ENCODE results near the gene LRP8. TPM values are rescaled to one million over a fixed set of nuclear protein-coding genes. Genes with fewer than 3 reads are reported as not detected.

LRP8 gene
- total RNA-seq, 4 donors from 2014 or later: 4.5 to 33.8 (median 5.0) TPM

DNA sequence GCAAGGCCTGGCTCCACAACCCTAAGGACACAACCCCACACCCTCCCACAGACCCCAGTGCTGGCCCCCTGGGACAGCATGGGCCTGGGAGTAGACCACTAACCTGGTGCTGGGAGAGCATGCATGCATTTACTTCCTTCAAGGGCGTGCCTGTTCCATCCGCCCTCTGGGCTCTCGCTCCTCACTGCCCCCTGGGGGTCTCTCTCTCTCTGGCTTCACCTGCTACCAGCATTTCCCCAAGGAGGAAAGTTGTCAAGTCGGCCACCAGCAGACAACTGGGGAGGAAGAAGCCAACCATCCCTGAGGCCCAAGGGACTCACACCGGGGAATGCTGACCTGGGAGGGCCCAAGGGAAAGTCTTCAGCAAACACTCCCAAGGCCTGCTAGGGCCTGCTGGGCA, 6.5 kb downstream of the LRP8 start:
- no peaks in the 10 kb centered on the region for H3K9me3 ChIP-seq
- no peak overlapping the region for H3K27ac ChIP-seq
- peaks cover 0 to 6% (median under 1%) of the 10 kb centered on the region in 4 donors for H3K4me1 ChIP-seq
- H3K36me3 ChIP-seq: no peaks in the 10 kb centered on the region
- no peaks in the 10 kb centered on the region for H3K27me3 ChIP-seq
- H3K4me3 ChIP-seq: no peak overlapping the region
- no peak for TF ChIP-seq POLR2A (IDR thresholded peaks at IDR 0.05)
- TF ChIP-seq, protein P1, sequence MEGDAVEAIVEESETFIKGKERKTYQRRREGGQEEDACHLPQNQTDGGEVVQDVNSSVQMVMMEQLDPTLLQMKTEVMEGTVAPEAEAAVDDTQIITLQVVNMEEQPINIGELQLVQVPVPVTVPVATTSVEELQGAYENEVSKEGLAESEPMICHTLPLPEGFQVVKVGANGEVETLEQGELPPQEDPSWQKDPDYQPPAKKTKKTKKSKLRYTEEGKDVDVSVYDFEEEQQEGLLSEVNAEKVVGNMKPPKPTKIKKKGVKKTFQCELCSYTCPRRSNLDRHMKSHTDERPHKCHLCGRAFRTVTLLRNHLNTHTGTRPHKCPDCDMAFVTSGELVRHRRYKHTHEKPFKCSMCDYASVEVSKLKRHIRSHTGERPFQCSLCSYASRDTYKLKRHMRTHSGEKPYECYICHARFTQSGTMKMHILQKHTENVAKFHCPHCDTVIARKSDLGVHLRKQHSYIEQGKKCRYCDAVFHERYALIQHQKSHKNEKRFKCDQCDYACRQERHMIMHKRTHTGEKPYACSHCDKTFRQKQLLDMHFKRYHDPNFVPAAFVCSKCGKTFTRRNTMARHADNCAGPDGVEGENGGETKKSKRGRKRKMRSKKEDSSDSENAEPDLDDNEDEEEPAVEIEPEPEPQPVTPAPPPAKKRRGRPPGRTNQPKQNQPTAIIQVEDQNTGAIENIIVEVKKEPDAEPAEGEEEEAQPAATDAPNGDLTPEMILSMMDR (IDR thresholded peaks at IDR 0.05): no peak
- no peak for DNase-seq

DNA sequence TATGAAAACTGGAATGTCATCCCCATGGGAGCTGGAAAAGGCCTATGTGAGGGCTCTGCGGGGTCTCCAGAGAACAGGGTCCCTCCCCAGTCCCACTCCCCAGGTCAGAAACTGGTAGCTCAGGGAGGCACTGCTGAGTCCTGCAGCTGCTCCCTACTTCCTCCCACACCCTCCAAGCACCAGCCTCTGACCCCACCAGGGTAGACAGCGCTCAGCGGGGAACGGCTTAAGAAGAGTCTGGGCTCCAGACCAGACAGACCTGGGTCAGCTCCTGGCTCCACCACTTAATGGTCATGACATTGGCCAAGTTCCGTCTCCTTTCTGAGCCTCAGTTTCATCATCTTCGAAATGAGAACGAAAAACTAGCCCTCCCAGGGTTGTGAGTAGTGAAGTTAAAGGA, 7.2 kb downstream of the LRP8 start:
- TF ChIP-seq, protein P1 (IDR thresholded peaks at IDR 0.05): no peak
- TF ChIP-seq POLR2A (IDR thresholded peaks at IDR 0.05): no peak
- H3K27me3 ChIP-seq: no peaks in the 10 kb centered on the region
- no peaks in the 10 kb centered on the region for H3K9me3 ChIP-seq
- no peak overlapping the region for H3K4me3 ChIP-seq
- no peaks in the 10 kb centered on the region for H3K36me3 ChIP-seq
- no peak overlapping the region for H3K27ac ChIP-seq
- H3K4me1 ChIP-seq: peaks cover 0 to 5% (median 0%) of the 10 kb centered on the region in 4 donors
- DNase-seq: no peak

DNA sequence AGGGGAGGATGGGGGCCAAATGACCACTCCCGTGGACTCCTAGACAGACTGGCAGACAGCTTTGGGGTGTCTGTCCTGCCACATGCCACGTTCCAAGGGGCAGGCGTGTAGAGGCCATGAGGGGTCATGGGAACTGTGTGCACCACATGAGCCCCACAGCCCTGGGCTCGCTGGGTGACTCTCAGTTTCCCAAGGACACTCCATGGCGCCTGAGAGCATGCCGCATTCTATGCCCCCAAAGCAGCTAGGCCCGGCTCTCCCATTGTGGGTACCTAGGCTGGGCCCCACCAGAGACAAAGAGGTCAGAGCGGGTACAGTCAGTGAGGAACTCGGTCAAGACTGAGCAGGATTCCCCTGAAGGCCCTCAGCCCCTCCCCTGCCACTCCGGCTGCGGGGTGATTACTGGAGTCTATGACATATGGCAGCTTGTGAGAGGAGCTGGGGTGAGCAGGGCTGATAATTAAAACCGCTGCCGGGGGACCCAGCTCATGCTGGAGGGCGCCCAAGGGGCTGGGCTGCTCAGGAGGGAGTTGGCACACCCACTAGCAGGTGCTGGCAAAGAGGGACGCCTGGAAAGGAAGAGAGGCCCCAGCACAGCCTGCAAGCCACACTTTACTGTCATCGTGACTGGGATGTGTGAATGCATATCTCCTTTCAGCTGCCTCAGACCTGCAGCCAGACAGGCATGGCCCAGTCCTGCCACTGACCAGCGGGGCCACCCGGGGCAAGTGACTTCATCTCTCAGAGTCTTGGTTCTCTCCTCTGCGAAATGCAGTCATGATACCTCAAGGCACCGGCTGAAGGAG, 8.4 kb downstream of the LRP8 start:
- H3K36me3 ChIP-seq: no peaks in the 10 kb centered on the region
- DNase-seq: no peak
- H3K27me3 ChIP-seq: no peaks in the 10 kb centered on the region
- H3K27ac ChIP-seq: no peak overlapping the region
- no peaks in the 10 kb centered on the region for H3K9me3 ChIP-seq
- TF ChIP-seq, protein P1 (IDR thresholded peaks at IDR 0.05): no peak
- TF ChIP-seq POLR2A (IDR thresholded peaks at IDR 0.05): no peak
- no peak overlapping the region for H3K4me3 ChIP-seq
- H3K4me1 ChIP-seq: no peaks in the 10 kb centered on the region

DNA sequence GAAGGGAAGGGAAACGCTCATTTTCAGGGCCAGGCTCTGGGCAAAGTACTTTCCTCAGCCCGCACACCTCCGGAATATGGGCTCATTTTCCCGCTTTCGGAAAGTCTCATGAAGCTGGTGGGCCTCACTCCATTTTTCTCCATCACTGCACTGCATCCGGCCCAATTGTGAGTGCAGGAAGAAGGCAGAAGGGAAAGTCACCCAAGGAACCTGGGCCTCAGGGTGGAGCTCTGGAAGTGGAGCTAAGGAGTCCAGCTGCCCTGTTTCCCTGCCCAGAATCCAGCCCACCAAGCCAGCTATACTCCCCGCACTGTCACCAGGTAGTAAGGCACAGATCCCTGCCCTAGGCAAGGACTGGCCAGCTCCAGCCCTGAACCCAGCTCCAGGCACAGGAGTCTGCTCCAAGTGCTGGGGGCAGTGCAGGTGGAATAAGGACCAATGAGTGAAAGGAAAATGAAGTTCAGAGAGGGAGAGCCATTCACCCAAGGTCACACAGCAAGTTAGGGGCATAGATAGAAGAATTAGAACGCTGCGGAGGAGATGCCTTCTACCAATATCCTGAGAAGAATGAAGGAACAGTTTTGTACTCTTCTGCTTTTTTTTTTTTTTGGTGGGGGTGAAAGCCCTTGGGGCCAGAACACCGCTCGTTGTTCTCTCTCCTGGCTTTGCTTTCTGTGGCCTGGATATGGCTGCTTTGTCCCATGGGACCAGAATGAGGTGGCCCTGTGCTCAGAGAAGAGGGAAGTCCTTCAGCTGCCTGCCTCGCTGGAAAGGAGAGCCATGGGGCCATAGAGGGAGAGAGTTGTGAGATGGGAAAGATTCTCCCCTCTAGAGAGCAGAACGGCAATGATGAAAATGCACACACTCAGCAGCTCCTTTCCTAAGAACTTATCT, 10.0 kb downstream of the LRP8 start:
- no peaks in the 10 kb centered on the region for H3K36me3 ChIP-seq
- no peaks in the 10 kb centered on the region for H3K4me1 ChIP-seq
- no peak overlapping the region for H3K4me3 ChIP-seq
- no peak for TF ChIP-seq POLR2A (IDR thresholded peaks at IDR 0.05)
- TF ChIP-seq, protein P1 (IDR thresholded peaks at IDR 0.05): no peak
- no peaks in the 10 kb centered on the region for H3K9me3 ChIP-seq
- DNase-seq: no peak
- no peak overlapping the region for H3K27ac ChIP-seq
- H3K27me3 ChIP-seq: no peaks in the 10 kb centered on the region

DNA sequence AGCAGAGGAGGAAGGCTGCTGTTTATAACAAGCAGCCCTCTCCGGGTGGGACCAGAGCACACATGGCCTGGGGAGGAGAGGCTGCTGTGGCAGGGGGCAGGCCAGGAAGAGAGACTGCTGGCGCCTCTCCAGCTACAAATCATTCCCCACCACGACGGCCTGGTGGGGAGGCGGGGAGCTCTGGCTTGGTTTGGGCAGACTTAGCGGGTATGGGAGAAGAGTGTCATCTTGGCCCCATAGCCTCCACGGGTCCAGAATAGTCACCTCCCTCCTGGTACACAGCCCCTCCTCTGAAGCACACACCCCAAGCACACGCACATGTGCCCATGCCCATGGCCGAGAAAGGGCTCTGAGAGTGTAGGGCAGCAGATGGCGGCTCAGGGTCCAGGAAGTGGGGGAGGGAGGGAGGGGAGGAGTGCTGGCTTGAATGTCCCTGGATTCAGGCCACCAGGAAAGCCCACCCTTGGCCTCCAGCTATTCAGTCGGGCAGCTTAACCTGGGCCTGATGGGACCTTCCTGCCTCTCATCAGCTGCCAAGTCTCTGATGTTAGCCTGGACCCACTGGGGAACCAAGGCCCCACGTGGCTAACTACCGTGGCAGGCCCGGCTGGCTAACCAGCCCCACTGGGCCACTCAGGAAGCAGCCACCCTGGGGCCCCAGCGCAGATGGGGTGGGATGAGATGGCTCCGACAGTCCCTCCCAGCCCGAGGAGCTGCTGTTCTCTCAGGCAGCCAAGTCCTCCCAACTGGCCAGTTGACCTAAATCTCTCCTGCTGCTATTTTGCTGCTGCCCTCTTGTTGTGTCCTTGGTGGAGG, 10.9 kb downstream of the LRP8 start:
- TF ChIP-seq, protein P1 (IDR thresholded peaks at IDR 0.05): no peak
- TF ChIP-seq POLR2A (IDR thresholded peaks at IDR 0.05): no peak
- Histone ChIP-seq H3K27me3 (no peaks in the 10 kb centered on the region), H3K4me1 (no peaks in the 10 kb centered on the region), H3K4me3 (no peak overlapping the region), H3K9me3 (no peaks in the 10 kb centered on the region), H3K27ac (no peak overlapping the region), H3K36me3 (no peaks in the 10 kb centered on the region)
- DNase-seq: no peak
